Endothelial cell of umbilical vein (primary cell): ENCODE data around the gene BTBD19. TPM values are rescaled to one million over a fixed set of nuclear protein-coding genes. Genes with fewer than 3 reads are reported as not detected.

Experiments
- BruUV-seq: library from RNA; stranded (reverse); fragments of 400-500 nt; replicated peaks from 2 replicates; lab custom pipeline; 2021; lab: Mats Ljungman, UMichigan
- CTCF ChIA-PET: fragments of 300-600, 350-600 bp; sonication (Branson Sonifier 250); formaldehyde crosslinking; loops from one replicate; lab custom pipeline; 2021; ENCODE audit warnings: antibody characterized with exemption, inconsistent platforms; lab: Charles Lee
- POLR2A ChIA-PET: fragments of 300-600, 350-600 bp; sonication (Branson Sonifier 250); formaldehyde crosslinking; loops from one replicate; lab custom pipeline; 2021; ENCODE audit warnings: antibody characterized with exemption, inconsistent platforms; lab: Charles Lee
- DNase-seq: peaks from one replicate; pipeline ENCODE4 v3.0.0-alpha.2; 2011; ENCODE audit warnings: low read depth, low spot score
- FAIRE-seq: peaks from 2 replicates; lab custom pipeline; 2011; peaks lifted over from hg19 to GRCh38; lab: Jason Lieb, UNC
- H2AFZ ChIP-seq: 2 replicates; pipeline ENCODE4 v1.6.0; 2012; ENCODE audit warnings: low read depth, low read length, control low read depth, inconsistent platforms
- H3K27ac ChIP-seq: 2 replicates; pipeline ENCODE4 v1.5.1; 2011; ENCODE audit warnings: low read depth, mild to moderate bottlenecking, control low read depth, low read length, moderate library complexity; ENCODE audit not compliant: insufficient read depth
- H3K27me3 ChIP-seq, 2 experiments: 2 replicates each; pipeline versions ENCODE4 v1.6.0 to v1.6.1; 2011; ENCODE audit warnings: low read length in 2 of 2, mixed read lengths in 1 of 2; ENCODE audit not compliant: control insufficient read depth in 2 of 2, insufficient read depth in 2 of 2
- H3K36me3 ChIP-seq, 2 experiments: 2 replicates in 1 of 2; 3 replicates in 1 of 2; pipeline ENCODE4 v1.5.1; 2011; ENCODE audit warnings: low read length in 2 of 2, mild to moderate bottlenecking in 1 of 2, moderate library complexity in 1 of 2; ENCODE audit not compliant: control insufficient read depth in 2 of 2, insufficient read depth in 2 of 2; ENCODE audit errors: extremely low read depth in 1 of 2
- H3K4me1 ChIP-seq: 3 replicates; pipeline ENCODE4 v1.5.1; 2011; ENCODE audit warnings: mild to moderate bottlenecking, low read length; ENCODE audit not compliant: control insufficient read depth, insufficient read depth; ENCODE audit errors: extremely low read depth
- H3K4me2 ChIP-seq: 2 replicates; pipeline ENCODE4 v1.6.1; 2011; ENCODE audit warnings: low read length, control low read depth, mixed read lengths; ENCODE audit not compliant: insufficient read depth
- H3K4me3 ChIP-seq, 3 experiments: fragments of 200-600 bp in 1 of 3; sonication (generic), shearing (Covaris generic) in 1 of 3; replicated peaks in 1 of 3; 2 replicates each; pipeline ENCODE4 v1.5.1; 2011 to 2016; ENCODE audit warnings: control low read depth in 3 of 3, low read length in 3 of 3, mild to moderate bottlenecking in 2 of 3, inconsistent platforms in 1 of 3, low read depth in 1 of 3, moderate library complexity in 1 of 3; ENCODE audit not compliant: insufficient read depth in 1 of 3
- H3K79me2 ChIP-seq: 2 replicates; pipeline ENCODE4 v1.6.0; 2012; ENCODE audit warnings: low read length, inconsistent platforms; ENCODE audit not compliant: control insufficient read depth, insufficient read depth
- H3K9ac ChIP-seq: replicated peaks from 2 replicates; pipeline ENCODE3; 2011; ENCODE audit warnings: low read length, control low read depth; ENCODE audit not compliant: insufficient read depth; ENCODE audit errors: extremely low read depth
- H3K9me1 ChIP-seq: replicated peaks from 3 replicates; pipeline ENCODE4 v1.6.0; 2011; ENCODE audit warnings: mild to moderate bottlenecking, low read length; ENCODE audit not compliant: control insufficient read depth, insufficient read depth; ENCODE audit errors: extremely low read depth
- H3K9me3 ChIP-seq: replicated peaks from 2 replicates; pipeline ENCODE4 v1.5.1; 2012; ENCODE audit warnings: low read length, inconsistent platforms; ENCODE audit not compliant: control insufficient read depth, insufficient read depth
- H4K20me1 ChIP-seq: replicated peaks from 2 replicates; pipeline ENCODE3; 2011; ENCODE audit warnings: mild to moderate bottlenecking, low read length; ENCODE audit not compliant: control insufficient read depth, insufficient read depth; ENCODE audit errors: extremely low read depth
- EZH2 ChIP-seq: IDR thresholded peaks from 2 replicates; pipeline ENCODE4 v1.6.1; 2012; ENCODE audit warnings: borderline replicate concordance, low read depth, mild to moderate bottlenecking, moderate library complexity, low read length, inconsistent platforms; ENCODE audit not compliant: severe bottlenecking
- FOS ChIP-seq: IDR thresholded peaks from 2 replicates; pipeline ENCODE4 v1.6.1; 2011; ENCODE audit warnings: mild to moderate bottlenecking, low read length, moderate library complexity, borderline replicate concordance; ENCODE audit not compliant: insufficient read depth
- GATA2 ChIP-seq: IDR thresholded peaks from 2 replicates; pipeline ENCODE4 v1.7.0; 2011; ENCODE audit warnings: low read depth, mild to moderate bottlenecking, moderate library complexity, mixed read lengths, low read length; ENCODE audit not compliant: insufficient read length, insufficient read depth
- JUN ChIP-seq: IDR thresholded peaks from 2 replicates; pipeline ENCODE4 v1.6.1; 2011; ENCODE audit warnings: borderline replicate concordance, low read depth; ENCODE audit not compliant: insufficient read length, insufficient read depth
- MAX ChIP-seq: IDR thresholded peaks from 2 replicates; pipeline ENCODE4 v1.6.1; 2011; ENCODE audit not compliant: insufficient read depth, insufficient read length
- MYC ChIP-seq: IDR thresholded peaks from one replicate; pipeline ENCODE4 v1.6.1; 2011; ENCODE audit warnings: mild to moderate bottlenecking, low read depth, low read length
- POLR2A ChIP-seq: IDR thresholded peaks from 2 replicates; pipeline ENCODE4 v1.6.1; 2012; ENCODE audit warnings: low read depth, mild to moderate bottlenecking, control low read depth, low read length
- POLR2AphosphoS5 ChIP-seq: IDR thresholded peaks from 2 replicates; pipeline ENCODE4 v1.6.1; 2012; ENCODE audit warnings: low read depth, mild to moderate bottlenecking, control low read depth, low read length, moderate library complexity; ENCODE audit not compliant: insufficient read depth
- dilution Hi-C: fragments of 300-500 bp; cut with MboI; formaldehyde crosslinking; loops from one replicate; pipeline ENCODE4 v1.15.0; 2019; ENCODE audit warnings: low sequenced_read_pairs; ENCODE audit not compliant: extremely low pct_ligation_motif_present
- intact Hi-C: fragments of 100-400 bp; cut with micrococcal nuclease; formaldehyde crosslinking; loops from one replicate; pipeline ENCODE4 v1.10.0; 2022
- polyA plus RNA-seq, 4 experiments: library from polyadenylated mRNA; depleted of rRNA in 3 of 4; stranded (reverse) in 3 of 4; unstranded in 1 of 4; fragments of >200 nt; gene quantifications; 2 replicates each; pipeline versions ENCODE4 v1.2.1 to v1.2.3, GENCODE V29; 2011 to 2012; ENCODE audit warnings: missing spikeins in 1 of 4
- total RNA-seq: library from RNA; stranded (reverse); gene quantifications from 2 replicates; pipeline ENCODE4 v1.2.3, GENCODE V29; 2021
- TF ChIP-seq, protein P1 (sequence below), 2 donors: IDR thresholded peaks; 1 replicate in 1 of 2; 2 replicates in 1 of 2; pipeline ENCODE4 v1.5.1; 2011; ENCODE audit warnings: low read length in 2 of 2, mild to moderate bottlenecking in 2 of 2, moderate library complexity in 2 of 2, control low read depth in 1 of 2, inconsistent platforms in 1 of 2, low read depth in 1 of 2; ENCODE audit not compliant: insufficient read depth in 1 of 2; ENCODE audit errors: extremely low read depth in 1 of 2

Gene BTBD19
- total and polyA plus RNA-seq, 2 donors (not counting 3 experiments of a cell fraction or from before 2014, with no cell fraction given) = 69.9 to 97.9 TPM

- no peak overlapping the region for H3K27ac ChIP-seq
- no peak overlapping the region for H3K9ac ChIP-seq
- DNase-seq (no peak), FAIRE-seq (no peak)
- no peaks in the 10 kb centered on the region for H3K9me1 ChIP-seq
- no peaks in the 10 kb centered on the region for H3K27me3 ChIP-seq
- TF ChIP-seq FOS = no peak
- TF ChIP-seq EZH2 = no peak
- TF ChIP-seq POLR2A = no peak
- TF ChIP-seq JUN = no peak
- no peak for TF ChIP-seq MAX
- TF ChIP-seq MYC = no peak
- no peak for TF ChIP-seq GATA2
- no peak for TF ChIP-seq POLR2AphosphoS5
- TF ChIP-seq, protein P1, sequence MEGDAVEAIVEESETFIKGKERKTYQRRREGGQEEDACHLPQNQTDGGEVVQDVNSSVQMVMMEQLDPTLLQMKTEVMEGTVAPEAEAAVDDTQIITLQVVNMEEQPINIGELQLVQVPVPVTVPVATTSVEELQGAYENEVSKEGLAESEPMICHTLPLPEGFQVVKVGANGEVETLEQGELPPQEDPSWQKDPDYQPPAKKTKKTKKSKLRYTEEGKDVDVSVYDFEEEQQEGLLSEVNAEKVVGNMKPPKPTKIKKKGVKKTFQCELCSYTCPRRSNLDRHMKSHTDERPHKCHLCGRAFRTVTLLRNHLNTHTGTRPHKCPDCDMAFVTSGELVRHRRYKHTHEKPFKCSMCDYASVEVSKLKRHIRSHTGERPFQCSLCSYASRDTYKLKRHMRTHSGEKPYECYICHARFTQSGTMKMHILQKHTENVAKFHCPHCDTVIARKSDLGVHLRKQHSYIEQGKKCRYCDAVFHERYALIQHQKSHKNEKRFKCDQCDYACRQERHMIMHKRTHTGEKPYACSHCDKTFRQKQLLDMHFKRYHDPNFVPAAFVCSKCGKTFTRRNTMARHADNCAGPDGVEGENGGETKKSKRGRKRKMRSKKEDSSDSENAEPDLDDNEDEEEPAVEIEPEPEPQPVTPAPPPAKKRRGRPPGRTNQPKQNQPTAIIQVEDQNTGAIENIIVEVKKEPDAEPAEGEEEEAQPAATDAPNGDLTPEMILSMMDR (IDR thresholded peaks at IDR 0.05; ENCODE audit: extremely low read depth in 1 of 2, insufficient read depth in 1 of 2, low read depth in 1 of 2, low read length in 2 of 2) = no peak
- no peaks in the 10 kb centered on the region for H3K9me3 ChIP-seq
- H3K4me1 ChIP-seq = peaks cover 10% of the 10 kb centered on the region
- BruUV-seq = no TSS peak
- H3K4me2 ChIP-seq = no peak overlapping the region
- intact Hi-C loops (no loop called here), dilution Hi-C loops (no loop called here)
- H2AFZ ChIP-seq = no peak overlapping the region
- no peaks in the 10 kb centered on the region for H4K20me1 ChIP-seq
- H3K4me3 ChIP-seq = no peak overlapping the region
- POLR2A ChIA-PET = interaction anchor here (0.5 to 7.3 kb wide), 5 partner anchors 14 to 91 kb away, joined by 3 to 97 read pairs (median 4); partner anchors contain the start of genes BTBD19, DYNLT4, PLK3 and RPS8
- CTCF ChIA-PET = interaction anchor here (0.8 to 7.1 kb wide), 3 partner anchors 13 to 188 kb away, joined by 3 to 57 read pairs (median 6); partner anchors contain the start of genes BTBD19 and PLK3
- H3K36me3 ChIP-seq = no peaks in the 10 kb centered on the region
- no peaks in the 10 kb centered on the region for H3K79me2 ChIP-seq
Measured at GRCh38 chr1:44822131-44822701, 13.9 kb downstream of the BTBD19 start.
